Stimulated activated CD8-positive, alpha-beta memory T cell treated with anti-CD3 and anti-CD28 coated beads, Interleukin-7, amount 100 ng/mL, for 4 hours (primary cell): ENCODE results near the gene ELOVL6.

Source experiments
- DNase-seq, 2 donors: peaks; one replicate each; pipeline ENCODE4 v3.0.0-alpha.2; 2020; ENCODE audit warnings: low read depth in 2 of 2

The ELOVL6 gene

DNA sequence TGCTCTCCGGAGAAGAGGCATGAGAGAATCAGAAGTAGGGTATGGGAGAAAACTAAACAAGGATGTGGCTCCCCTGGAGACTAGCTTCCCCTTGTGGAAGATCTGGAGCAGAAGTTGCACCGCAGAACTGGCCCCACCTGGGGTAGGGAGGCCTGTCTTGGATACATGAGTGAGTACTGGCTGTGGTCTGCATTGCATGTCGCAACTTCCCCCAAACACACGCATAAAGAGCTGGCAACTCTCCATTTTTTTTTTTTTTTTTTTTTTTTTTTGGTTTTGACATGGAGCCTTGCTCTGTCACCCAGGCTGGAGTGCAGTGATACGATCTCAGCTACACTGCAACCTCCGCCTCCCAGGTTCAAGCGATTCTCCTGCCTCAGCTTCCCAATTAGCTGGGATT is 165.8 kb downstream of the ELOVL6 start:
- DNase-seq, result no peak

DNA sequence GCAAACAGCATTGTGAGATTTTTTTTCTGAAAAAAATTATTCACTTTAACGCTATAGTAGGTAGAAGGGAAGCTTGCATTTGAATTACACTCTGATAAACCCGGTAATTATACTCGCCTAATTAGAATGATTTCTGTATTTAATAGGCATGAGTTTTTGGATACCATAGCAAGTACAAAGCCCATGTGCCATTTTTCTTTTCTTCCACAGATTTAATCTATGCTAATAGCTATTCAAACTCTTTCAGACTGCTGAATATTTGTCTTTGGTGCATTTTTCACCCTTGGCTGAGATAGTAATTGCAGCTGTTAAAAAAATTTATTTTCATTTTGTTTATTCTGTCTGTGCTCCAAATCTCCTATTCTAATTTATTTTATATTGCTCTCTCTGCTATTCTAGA is 172.7 kb downstream of the ELOVL6 start:
- no peak for DNase-seq

- DNase-seq, result no peak
Measured at GRCh38 chr4:110025056-110025455, 173.4 kb downstream of the ELOVL6 start.

DNA sequence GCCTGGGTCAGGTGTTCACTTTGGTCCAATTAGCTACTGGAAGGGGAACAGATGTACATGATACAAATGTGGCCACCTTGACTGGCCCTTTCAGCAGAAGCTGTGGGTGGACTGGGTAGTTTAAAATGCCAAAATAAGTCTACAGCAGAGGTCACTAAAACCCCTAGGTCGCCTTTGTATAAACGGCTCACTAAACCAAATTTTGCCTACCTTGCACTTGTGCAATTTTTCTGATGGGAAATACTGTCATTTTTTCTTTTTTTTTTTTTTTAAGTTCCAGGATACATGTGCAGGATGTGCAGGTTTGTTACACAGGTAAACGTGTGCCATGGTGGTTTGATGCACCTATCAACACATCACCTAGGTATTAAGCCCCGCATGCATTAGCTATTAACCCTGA is 176.0 kb downstream of the ELOVL6 start:
- DNase-seq, result no peak

- no peak for DNase-seq
Measured at GRCh38 chr4:110020646-110021443, 177.6 kb downstream of the ELOVL6 start.

- no peak for DNase-seq
Measured at GRCh38 chr4:110020139-110020538, 178.3 kb downstream of the ELOVL6 start.

DNA sequence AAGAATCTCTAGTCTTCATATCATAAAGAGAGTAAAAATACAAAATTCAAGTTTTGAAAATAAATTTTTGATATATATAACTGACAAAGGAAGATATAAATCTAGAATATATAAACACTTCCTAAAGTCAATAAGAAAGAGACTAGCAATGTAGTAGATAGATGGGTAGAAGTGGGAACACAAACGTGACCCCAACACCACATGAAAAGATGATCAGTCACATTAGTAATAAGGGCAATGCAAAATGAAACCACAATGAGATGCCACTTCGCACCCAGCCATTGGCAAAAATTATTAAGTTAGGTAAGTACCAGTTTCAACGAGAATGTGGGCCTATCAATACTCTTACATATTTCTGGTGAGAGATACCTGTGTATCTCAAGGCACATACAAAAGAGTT is 179.3 kb downstream of the ELOVL6 start:
- no peak for DNase-seq

DNA sequence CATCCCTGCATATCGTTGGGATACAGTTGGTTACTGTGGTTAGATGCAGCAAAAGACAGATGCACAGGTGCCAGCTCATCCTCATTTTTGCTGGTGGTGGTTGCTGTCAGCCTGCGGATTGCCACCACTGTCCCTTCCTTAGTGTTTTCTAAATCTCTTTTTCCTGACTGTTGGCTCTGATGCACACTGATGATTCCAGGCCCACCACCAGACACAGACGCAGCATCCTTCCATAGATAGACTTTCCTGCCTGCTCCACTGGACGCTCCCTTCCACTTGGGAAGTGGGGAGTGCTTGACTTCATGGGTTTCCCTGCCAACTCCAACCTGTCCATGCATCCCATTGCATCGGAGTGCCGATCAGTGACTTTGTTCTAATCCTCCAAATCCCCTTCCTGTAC is 184.2 kb downstream of the ELOVL6 start:
- no peak for DNase-seq

GRCh38 chr4:110012917-110013316 is 185.5 kb downstream of the ELOVL6 start:
- DNase-seq, result no peak

GRCh38 chr4:110010797-110011196 is 187.6 kb downstream of the ELOVL6 start:
- DNase-seq, result no peak

DNA sequence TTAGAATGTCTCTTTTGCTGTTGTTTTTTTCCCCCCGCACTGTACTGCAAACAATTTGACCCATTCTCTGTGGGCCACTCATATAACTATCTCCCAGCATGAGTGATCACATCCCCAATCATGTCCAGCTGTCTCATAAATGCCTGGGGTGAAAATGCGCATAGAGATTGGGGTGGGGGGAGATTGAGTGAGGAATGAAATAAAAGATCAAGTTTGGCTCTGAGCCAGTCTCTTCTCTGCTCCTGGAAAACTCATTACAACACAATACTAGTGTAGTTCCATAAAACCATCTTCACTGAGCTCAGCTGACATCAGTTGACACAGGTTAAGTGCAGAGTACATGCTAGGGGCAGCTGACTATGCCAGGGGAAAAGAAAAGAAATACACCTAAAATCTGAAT is 188.9 kb downstream of the ELOVL6 start:
- no peak for DNase-seq

- DNase-seq, result no peak
Measured at GRCh38 chr4:110008540-110008939, 189.9 kb downstream of the ELOVL6 start.

- DNase-seq, result no peak
Measured at GRCh38 chr4:110007217-110007616, 191.2 kb downstream of the ELOVL6 start.

- no peak for DNase-seq
Measured at GRCh38 chr4:110005461-110006056, 192.9 kb downstream of the ELOVL6 start.

- no peak for DNase-seq
Measured at GRCh38 chr4:110004556-110004955, 193.9 kb downstream of the ELOVL6 start.

DNA sequence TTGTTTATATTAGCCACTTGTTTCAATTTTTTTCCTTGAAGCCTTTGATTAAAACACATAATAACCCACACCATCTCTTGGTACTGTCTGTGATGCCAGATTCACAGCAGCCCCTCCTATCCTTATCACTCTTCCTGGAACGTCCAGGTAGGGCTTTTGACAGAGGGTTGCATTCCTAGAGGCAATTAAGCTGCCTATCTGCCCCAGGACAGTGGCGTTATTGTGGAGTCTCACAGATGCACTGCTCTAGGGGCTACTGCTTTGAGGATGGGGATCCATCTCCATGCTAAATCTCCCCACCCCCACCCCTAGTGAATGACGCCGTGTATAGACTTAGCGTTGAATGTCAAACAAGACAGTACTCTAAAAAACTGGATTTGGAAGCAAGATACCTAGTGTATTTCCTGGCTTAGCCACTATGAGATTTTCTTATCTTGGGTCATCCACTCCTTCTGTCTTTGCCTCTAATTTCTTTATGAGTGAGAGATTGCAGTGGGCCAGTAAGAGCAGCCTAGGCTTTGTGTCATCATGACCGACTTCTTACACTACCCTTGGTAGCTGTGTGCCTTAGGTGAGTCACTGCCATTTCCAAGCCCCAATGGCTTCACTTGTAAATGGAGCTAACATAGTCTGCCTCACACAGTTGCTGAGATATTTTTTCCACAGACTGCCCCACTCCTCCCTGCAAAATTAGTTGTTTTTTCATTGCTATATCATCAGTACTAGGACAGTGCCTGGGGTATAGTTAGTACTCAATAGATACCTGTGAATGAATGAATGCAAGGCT is 194.8 kb downstream of the ELOVL6 start:
- no peak for DNase-seq

DNA sequence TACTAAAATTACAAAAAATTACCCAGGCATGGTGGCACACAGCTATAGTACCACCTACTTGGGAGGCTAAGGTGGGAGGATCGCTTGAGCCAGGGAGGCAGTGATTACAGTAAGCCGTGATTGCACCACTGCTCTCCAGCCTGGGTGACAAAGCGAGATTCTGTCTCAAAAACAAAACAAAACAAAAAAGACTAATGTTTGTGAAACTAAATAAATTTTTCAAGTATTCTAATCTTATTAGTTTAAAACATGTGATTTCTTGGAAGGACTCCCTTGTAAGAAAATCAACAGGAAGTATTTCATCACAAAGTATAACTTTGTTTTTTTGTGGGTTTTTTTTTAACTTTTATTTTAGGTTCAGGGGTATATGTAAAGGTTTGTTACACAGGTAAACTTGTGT is 196.1 kb downstream of the ELOVL6 start:
- no peak for DNase-seq

- no peak for DNase-seq
Measured at GRCh38 chr4:109999585-109999912, 198.9 kb downstream of the ELOVL6 start.

DNA sequence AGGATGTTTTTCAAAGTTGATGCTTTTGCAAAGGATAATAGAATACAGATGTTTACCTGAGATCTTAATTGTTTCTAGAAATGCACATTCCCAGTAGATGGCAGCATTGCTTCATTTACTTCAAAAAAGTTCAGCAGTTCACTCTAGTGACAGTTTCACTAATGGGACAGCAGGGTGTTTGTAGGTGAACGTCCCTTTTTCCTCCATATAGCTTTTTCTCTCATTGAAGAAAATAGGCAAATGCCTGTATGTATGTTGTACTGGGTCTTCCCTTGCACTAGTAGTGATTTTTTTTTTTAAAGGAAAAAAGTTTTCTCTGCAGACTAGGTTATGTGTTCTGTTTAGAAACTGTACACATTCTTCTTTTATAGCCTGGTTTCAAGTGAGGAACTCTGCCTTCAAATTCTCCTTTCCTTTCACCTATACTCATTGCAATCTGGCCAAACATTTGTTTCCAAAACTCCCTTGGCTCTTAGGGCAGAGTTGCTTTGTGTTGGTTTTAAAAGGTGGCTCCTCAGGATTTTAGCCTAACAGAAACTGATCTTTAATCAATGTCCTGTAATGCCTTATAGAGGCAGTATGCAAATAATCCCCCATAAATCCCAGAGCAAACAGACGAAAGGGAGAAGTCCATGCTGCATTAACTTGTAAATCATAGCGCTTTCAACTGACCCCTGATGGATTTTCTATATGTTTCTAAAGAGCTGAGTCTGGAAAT is 199.4 kb downstream of the ELOVL6 start:
- no peak for DNase-seq

DNA sequence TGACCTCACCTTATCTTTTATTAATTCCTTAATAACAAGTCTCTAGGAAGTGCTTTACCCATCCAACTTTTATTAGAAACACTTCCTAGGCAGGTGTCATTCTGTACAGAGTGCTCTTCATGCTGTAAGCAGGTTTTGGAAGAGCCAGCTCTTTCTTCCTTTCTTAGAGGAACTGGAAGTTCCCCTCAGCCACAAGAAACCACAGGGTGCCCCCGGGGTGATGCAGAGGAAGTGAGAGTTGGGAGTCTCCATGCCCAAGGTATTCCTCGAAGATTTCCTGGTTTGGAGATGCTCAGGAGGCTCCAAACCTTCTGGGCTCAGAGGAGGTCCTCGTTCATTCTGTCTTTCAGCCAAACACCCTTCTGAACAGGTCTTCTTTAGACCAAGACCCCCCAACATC is 201.9 kb downstream of the ELOVL6 start:
- DNase-seq, result no peak
